HG03045 (cell line): ENCODE results near the gene TUBA4B.
"Not testable (repeated sequence)": the region's sequence is repeated elsewhere in the genome, so short reads cannot be mapped to it uniquely, and the experiment has no call there.

Source experiments
- ATAC-seq: cut with Tn5 transposase; IDR thresholded peaks from one replicate; pipeline ENCODE4 v1.9.1; 2021; ENCODE audit warnings: mild to moderate bottlenecking, moderate library complexity; ENCODE audit not compliant: unreplicated experiment

The TUBA4B gene

DNA sequence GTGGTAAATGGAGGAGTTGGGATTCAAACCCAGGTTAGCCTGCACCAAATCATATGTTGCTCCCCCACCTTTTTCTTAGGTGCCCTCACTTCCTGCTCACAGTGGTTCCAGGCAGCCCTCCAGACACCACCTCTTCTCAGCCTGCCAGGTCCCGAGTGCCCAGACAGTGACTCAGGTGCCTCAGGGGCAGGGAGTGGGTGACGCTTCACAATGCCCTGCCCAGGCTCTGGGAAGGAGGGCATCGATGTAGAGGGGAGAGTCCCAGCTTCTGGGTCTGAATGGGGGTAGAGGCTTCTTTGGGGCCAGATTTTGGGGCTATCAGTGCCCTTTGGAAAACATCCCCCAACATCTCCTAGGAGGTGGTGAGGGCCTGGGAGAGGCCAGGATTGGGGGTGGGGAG is 20.9 kb downstream of the TUBA4B start:
- ATAC-seq, result no peak

DNA sequence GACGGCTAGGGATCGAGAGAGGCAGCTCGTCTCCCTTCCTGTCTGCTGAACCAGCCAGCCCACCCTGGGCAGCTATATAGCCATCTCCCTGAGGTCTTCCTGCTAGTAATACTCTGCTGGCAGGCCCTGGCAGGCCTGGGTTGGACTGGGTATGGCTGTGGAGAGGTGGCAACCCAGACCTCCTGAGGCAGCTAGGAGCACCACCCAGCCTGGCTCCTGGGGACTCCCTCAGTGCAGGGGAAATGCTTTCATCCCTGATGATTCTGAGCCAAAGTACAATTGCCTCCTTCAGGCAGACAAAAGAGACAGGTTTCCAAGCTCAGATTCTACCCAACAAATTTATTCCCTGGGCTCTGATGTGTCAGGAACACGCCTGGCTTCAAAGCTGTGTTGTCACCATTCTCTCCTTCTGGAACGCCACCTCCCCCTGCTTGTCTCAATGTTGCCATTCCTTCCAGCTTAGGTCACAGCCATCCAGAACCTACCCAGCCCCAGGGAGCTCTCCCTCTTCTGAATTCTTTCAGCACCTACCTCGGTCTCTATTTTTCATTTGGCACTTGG is 21.4 kb downstream of the TUBA4B start:
- no peak for ATAC-seq

GRCh38 chr2:219277703-219278654 is 24.9 kb downstream of the TUBA4B start:
- peak; percentile 18 for ATAC-seq

- no peak for ATAC-seq
These were observed 25.7 kb downstream of the TUBA4B start for GRCh38 chr2:219278655-219279150.

- peak; percentile 83 for ATAC-seq
These were observed 26.3 kb downstream of the TUBA4B start, which contains the start of gene DNAJB2 for GRCh38 chr2:219279151-219279915. TSS of gene DNAJB2 (plus strand) at chr2:219279366. CDS start at chr2:219279834, 468 bp downstream.

DNA sequence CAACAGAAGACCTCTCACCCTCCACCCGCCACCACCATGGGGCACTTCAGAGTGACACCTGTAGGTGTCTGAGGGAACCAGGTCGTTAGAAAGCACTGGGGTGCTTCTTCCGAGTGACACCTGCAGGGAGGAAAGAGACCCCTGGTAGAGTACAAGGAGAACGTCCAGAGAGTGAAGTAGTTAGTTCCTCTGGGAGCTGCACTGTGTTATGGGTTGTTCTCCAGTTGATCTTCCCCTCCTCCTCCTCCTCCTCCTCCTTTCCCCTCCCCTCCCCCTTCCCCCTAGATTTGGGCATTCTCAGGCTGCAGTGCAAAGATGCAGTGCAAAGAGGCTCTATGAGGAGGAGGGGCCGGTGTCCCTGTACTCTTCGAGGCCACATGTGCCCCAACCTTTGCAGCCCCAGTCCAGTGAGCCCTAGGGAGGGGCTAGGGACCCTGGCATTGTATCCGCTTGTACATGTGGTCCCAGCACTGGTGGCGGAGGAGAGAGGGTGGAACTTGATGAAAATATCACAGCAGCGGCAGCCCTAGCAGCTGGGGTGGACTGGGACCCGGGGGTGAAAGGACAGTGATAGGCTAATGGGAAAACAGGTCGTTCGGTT is 27.0 kb downstream of the TUBA4B start:
- no peak for ATAC-seq

DNA sequence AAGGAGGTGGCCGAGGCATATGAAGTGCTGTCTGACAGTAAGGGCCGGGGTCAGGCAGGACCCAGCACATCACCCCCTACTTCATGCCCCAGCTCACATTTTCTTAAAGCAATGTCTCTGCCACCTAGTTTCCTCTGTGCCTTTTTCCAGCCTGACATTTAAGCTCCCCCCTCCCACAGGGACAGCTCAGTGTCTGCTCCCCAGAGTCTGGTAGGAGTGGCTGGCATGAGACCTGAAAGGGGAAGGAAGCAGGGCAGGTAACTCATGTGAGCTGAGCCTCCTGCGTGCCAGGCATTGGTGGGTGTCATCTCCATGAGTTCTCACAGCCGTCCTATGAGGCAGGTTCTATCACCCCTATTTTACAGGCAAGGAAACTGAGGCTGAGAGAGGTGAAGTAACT is 27.6 kb downstream of the TUBA4B start:
- ATAC-seq, result no peak

- no peak for ATAC-seq
These were observed 28.5 kb downstream of the TUBA4B start for GRCh38 chr2:219281588-219281987.

GRCh38 chr2:219282375-219282774 is 29.3 kb downstream of the TUBA4B start:
- no peak for ATAC-seq

DNA sequence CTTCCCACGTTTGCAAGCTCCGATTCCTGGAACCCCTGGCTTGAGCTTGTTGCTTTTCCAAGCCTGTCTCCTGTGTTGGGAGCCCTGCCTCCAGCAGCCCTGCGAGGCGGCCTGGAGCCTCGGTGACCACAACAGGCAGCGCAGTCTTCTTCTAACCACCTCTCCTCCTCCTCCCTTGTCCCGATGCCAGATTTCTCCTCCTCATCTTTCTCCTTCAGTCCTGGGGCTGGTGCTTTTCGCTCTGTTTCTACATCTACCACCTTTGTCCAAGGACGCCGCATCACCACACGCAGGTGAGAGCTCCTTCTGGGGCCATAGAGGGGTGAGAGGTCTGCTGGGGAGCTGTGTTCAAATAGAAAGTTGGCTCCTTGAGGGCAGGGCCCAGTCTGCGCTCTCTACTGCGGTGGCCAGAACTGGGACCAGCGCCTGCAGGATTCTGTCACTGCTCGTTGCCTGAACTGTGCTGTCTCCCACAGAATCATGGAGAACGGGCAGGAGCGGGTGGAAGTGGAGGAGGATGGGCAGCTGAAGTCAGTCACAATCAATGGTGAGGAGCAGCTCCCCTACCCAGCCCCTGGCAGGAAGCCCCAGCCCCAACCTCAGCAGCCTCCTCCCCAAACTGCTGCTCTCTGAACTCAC is 30.0 kb downstream of the TUBA4B start:
- ATAC-seq, result no peak

GRCh38 chr2:219284501-219285372 is 31.7 kb downstream of the TUBA4B start:
- no peak for ATAC-seq

- no peak for ATAC-seq
These were observed 32.3 kb downstream of the TUBA4B start for GRCh38 chr2:219285373-219285735.

DNA sequence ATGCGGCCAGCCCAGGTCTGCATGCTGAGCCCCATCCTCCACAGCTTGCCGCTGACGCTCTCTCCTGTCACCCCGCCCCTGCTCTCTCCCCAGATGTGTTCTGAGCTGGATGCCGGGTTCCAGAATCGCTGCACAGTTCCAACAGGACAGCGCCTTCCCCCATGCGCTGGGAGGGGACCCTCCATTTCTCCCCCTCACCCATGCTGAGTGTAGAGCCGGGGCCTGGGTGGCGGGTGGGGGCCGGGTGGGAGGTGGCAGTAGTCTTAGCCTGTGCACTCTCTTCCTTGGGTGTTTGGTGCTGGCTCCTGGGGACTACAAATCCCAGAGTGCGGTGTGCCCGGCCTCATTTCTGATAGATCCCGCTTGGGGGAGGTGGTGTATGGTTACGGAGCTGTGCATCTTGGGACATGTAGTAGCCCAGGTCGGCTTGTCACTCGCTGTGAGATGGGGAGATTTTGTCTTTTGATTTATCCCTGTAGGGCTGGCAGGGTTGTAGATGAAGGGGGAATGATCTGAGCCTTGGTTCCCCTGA is 32.9 kb downstream of the TUBA4B start:
- ATAC-seq, result no peak

DNA sequence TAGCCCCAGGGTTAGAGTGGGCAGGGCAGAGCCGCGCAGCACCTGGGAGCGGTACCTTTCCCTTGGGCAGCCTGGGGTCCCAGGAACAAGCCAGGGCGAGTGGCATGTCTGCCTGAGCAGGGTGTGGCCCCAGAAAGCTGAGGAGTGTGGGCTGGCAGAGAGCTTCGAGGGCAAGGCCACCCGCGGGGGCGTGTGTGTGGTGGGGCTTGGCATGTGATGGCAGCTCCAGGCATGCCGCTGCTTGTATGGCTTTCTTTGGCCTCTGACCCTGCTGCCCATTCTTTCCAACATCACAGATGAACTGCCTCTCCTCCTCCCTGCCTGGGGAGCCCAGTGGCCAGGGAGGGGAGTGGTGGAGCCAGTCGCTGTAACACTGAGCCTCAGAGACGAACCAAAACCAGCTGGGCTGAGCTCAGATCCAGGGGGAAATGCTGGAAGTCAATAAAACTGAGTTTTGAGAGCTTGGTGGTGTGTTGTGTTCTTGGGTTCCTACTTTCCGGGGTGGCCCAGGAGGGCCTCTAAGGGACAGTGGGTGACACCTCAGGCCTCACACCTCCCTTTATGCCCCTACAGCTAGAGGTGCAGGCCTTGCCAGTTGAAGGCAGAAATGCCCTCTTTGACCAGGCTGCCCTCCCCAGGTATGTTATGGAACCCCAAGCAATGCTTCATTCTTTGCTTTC is 33.5 kb downstream of the TUBA4B start:
- no peak for ATAC-seq

DNA sequence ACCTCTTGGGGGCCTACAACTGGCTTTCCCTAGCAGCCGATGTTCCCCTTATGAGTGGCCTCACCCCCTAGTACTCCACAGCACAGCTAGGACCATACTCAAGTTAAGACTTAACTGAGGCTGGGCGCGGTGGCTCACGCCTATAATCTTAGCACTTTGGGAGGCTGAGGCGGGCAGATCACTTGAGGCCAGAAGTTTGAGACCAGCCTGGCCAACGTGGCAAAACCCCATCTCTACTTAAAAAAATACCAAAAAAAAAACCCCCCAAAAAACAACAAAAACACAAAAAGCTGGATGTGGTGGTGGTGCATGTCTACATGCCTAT is 34.0 kb downstream of the TUBA4B start:
- ATAC-seq, result not testable (repeated sequence)

DNA sequence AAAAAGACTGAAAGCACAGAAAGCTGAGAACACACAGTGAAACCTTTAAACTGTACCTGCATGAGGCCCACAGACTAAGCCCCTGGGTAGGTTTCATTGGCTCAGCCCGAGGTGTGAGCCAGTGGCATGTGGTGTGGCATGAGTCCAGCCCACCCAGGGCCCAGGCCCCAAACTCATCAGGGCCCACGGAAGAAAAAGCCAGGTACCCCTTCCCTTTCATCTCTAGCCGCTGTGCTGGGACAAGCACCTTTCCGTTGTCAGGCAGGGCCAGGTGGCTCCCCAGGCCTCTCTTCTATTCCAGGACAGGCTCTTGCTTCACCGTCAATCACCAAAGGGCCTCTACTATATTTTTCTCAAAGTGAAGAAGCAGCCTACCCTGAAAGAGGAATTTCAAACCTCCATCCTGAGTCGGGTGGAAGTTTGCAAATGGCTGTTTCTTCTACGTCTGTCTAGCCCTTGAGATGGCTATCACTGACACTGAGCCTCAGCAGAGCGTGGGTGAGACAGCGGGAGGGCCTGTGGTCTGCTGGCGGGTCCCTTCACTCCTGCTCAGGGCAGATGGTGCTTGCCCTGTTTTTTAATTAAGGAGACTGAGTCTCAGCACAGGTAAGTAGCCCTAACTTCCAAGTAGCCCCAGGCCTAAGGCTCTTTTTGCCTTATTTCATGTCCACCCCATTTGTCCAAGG is 34.7 kb downstream of the TUBA4B start:
- ATAC-seq, result no peak

DNA sequence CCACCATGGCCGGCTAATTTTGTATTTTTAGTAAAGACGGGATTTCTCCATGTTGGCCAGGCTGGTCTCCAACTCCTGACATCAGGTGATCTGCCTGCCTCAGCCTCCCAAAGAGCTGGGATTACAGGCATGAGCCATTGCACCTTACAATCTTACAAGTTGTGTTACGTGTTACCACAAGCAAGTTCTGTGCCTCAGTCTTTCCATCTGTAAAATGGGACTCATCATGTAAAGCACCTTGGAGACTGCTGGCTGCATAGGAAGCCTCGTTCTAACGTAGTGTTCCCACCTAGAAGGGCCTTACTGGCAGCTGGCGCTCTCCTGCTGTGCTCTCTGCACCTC is 36.1 kb downstream of the TUBA4B start:
- ATAC-seq, result no peak
